Naive thymus-derived CD4-positive, alpha-beta T cell (primary cell): Measurements from ENCODE around the gene INPP5J. TPM values are rescaled to one million over a fixed set of nuclear protein-coding genes. Genes with fewer than 3 reads are reported as not detected.

ENCODE experiments used
- ATAC-seq: fragments of 150-1000 bp; cut with Tn5 transposase; 2 replicates; pipeline ENCODE4 v1.10.0; 2021; ENCODE audit warnings: mild to moderate bottlenecking, moderate library complexity
- CTCF ChIA-PET: fragments of 350-600 bp; sonication (Branson Sonifier 250); formaldehyde crosslinking; loops from one replicate; lab custom pipeline; 2021; ENCODE audit warnings: antibody characterized with exemption; lab: Charles Lee
- POLR2A ChIA-PET: fragments of 350-600 bp; sonication (Branson Sonifier 250); formaldehyde crosslinking; loops from one replicate; lab custom pipeline; 2021; ENCODE audit warnings: antibody characterized with exemption, inconsistent platforms; lab: Charles Lee
- DNase-seq, 9 donors: peaks; one replicate each; pipeline versions ENCODE4 v3.0.0 to v3.0.0-alpha.2; 2020 to 2022; ENCODE audit warnings: mixed read lengths in 1 of 9
- H3K27ac ChIP-seq: one replicate; pipeline ENCODE4 v1.7.0; 2013; ENCODE audit warnings: mild to moderate bottlenecking, low read depth, low read length, moderate library complexity
- H3K27me3 ChIP-seq, 2 donors: one replicate each; pipeline ENCODE4 v1.7.0; 2013; ENCODE audit warnings: low read length in 2 of 2, mild to moderate bottlenecking in 2 of 2, moderate library complexity in 2 of 2; ENCODE audit not compliant: control insufficient read depth in 2 of 2, insufficient read depth in 2 of 2
- H3K36me3 ChIP-seq, 3 experiments: 1 replicate in 2 of 3; 2 replicates in 1 of 3; pipeline ENCODE4 v1.7.0; 2013; ENCODE audit warnings: low read length in 3 of 3, mild to moderate bottlenecking in 3 of 3, moderate library complexity in 1 of 3; ENCODE audit not compliant: insufficient read depth in 3 of 3, control insufficient read depth in 2 of 3
- H3K4me1 ChIP-seq, 2 donors: one replicate each; pipeline ENCODE4 v1.7.0; 2013; ENCODE audit warnings: low read length in 2 of 2, mild to moderate bottlenecking in 2 of 2, moderate library complexity in 1 of 2; ENCODE audit not compliant: control insufficient read depth in 2 of 2, insufficient read depth in 2 of 2
- H3K4me3 ChIP-seq: 2 replicates; pipeline ENCODE4 v1.7.0; 2013; ENCODE audit warnings: mild to moderate bottlenecking, low read length
- H3K9me3 ChIP-seq, 3 experiments: 1 replicate in 2 of 3; 2 replicates in 1 of 3; pipeline ENCODE4 v1.7.0; 2013; ENCODE audit warnings: low read length in 3 of 3; ENCODE audit not compliant: control insufficient read depth in 2 of 3
- H3K27ac Mint-ChIP-seq, 9 donors: one replicate each; pipeline ENCODE4 v1.8.0; 2020 to 2022; ENCODE audit warnings: mixed read lengths in 9 of 9, mild to moderate bottlenecking in 8 of 9, moderate library complexity in 5 of 9, inconsistent platforms in 2 of 9
- H3K27me3 Mint-ChIP-seq, 5 donors: one replicate each; pipeline ENCODE4 v1.8.0; 2021 to 2022; ENCODE audit warnings: mixed read lengths in 5 of 5, mild to moderate bottlenecking in 1 of 5
- H3K36me3 Mint-ChIP-seq, 5 donors: one replicate each; pipeline ENCODE4 v1.8.0; 2020 to 2022; ENCODE audit warnings: mixed read lengths in 5 of 5, mild to moderate bottlenecking in 3 of 5, inconsistent platforms in 1 of 5
- H3K4me1 Mint-ChIP-seq, 7 donors: one replicate each; pipeline ENCODE4 v1.8.0; 2020 to 2022; ENCODE audit warnings: mixed read lengths in 7 of 7, mild to moderate bottlenecking in 3 of 7, inconsistent platforms in 1 of 7
- H3K4me3 Mint-ChIP-seq, 10 donors: one replicate each; pipeline ENCODE4 v1.8.0; 2020 to 2022; ENCODE audit warnings: mild to moderate bottlenecking in 10 of 10, mixed read lengths in 10 of 10, moderate library complexity in 6 of 10, inconsistent platforms in 2 of 10
- H3K9me3 Mint-ChIP-seq, 11 donors: one replicate each; pipeline ENCODE4 v1.8.0; 2020 to 2022; ENCODE audit warnings: mixed read lengths in 11 of 11, mild to moderate bottlenecking in 4 of 11, inconsistent platforms in 1 of 11, moderate library complexity in 1 of 11
- intact Hi-C, 2 donors: fragments of 100-400 bp; cut with micrococcal nuclease; formaldehyde crosslinking; loops; one replicate each; pipeline ENCODE4 v1.15.1; 2023
- polyA plus RNA-seq, 2 donors: library from polyadenylated mRNA; unstranded; fragments of 300-500 nt; fragmentation: Illumina TruSeq; gene quantifications; one replicate each; pipeline ENCODE4 v1.2.3, GENCODE V29; 2021
- total RNA-seq, 6 experiments: library from RNA in 5 of 6; stranded (reverse) in 5 of 6; gene quantifications; 1 replicate in 5 of 6; 2 replicates in 1 of 6; pipeline ENCODE4 v1.2.3 and lab custom pipeline; 2021 to 2026

INPP5J gene
- total and polyA plus RNA-seq, 7 experiments from 2014 or later: 0.24 to 0.81 (median 0.51) TPM; not detected in 3

GRCh38 chr22:31079095-31079642, 43.6 kb upstream of the INPP5J start:
- Histone ChIP-seq H3K36me3 (no peaks in the 10 kb centered on the region), H3K4me1 (peaks cover 11 to 37% of the 10 kb centered on the region in 2 donors), H3K27ac (no peak overlapping the region), H3K27me3 (no peaks in the 10 kb centered on the region), H3K4me3 (no peak overlapping the region), H3K9me3 (no peaks in the 10 kb centered on the region)
- Mint-ChIP-seq H3K27me3 (no peaks in the 10 kb centered on the region), H3K36me3 (no peaks in the 10 kb centered on the region), H3K4me1 (peaks cover 24 to 36% (median 31%) of the 10 kb centered on the region in 7 donors), H3K4me3 (peak overlapping the region in 4 of 10 donors; percentile 6 to 22 (median 12)), H3K27ac (peak overlapping the region in 3 of 9 donors; percentile 22 to 79 (median 72)), H3K9me3 (no peaks in the 10 kb centered on the region)
- ATAC-seq: no peak
- POLR2A ChIA-PET: no interaction called here
- intact Hi-C loops: no loop called here
- DNase-seq: no peak
- CTCF ChIA-PET: no interaction called here

- Histone ChIP-seq H3K27me3 (no peaks in the 10 kb centered on the region), H3K9me3 (no peaks in the 10 kb centered on the region), H3K36me3 (peaks cover 0 to 3% (median 0%) of the 10 kb centered on the region in 3 experiments), H3K4me1 (peaks cover 13 to 39% of the 10 kb centered on the region in 2 donors), H3K4me3 (peak overlapping the region; percentile 84), H3K27ac (peak overlapping the region; percentile 43)
- Mint-ChIP-seq H3K27me3 (no peaks in the 10 kb centered on the region), H3K4me3 (peak overlapping the region; percentile 83 to 93 (median 88)), H3K4me1 (peaks cover 26 to 41% (median 36%) of the 10 kb centered on the region in 7 donors), H3K27ac (peak overlapping the region in 7 of 9 donors; percentile 13 to 78 (median 70)), H3K9me3 (no peaks in the 10 kb centered on the region), H3K36me3 (no peaks in the 10 kb centered on the region)
- CTCF ChIA-PET: interaction anchor here (0.6 to 6.9 kb wide), 5 partner anchors 86 to 317 kb away, joined by 3 to 33 read pairs (median 3); partner anchors contain the start of genes MORC2 and TUG1
- no peak for ATAC-seq
- DNase-seq: no peak
- POLR2A ChIA-PET: interaction anchor here (1.2 to 5.3 kb wide), 5 partner anchors 27 to 141 kb away, joined by 3 to 31 read pairs (median 8); partner anchors contain the start of genes MORC2, SELENOM and TUG1
- intact Hi-C loops: loop anchor here (5.0 to 10.0 kb wide), 5 partner anchors 132 to 793 kb away; partner anchors contain the start of genes CASTOR1 (in 1 of the 2), DEPDC5 (in 1 of the 2), LIMK2 (in 1 of the 2) and PIK3IP1 (in 1 of the 2)
Measured at GRCh38 chr22:31080164-31080847, 42.5 kb upstream of the INPP5J start.

- peaks cover 0 to 3% (median 0%) of the 10 kb centered on the region in 3 experiments for H3K36me3 ChIP-seq
- DNase-seq (peak; percentile 75 to 90 (median 84)), ATAC-seq (peak; percentile 83)
- ChIA-PET CTCF (interaction anchor here (0.6 to 6.9 kb wide), 6 partner anchors 11 to 597 kb away, joined by 3 to 33 read pairs (median 4); partner anchors contain the start of genes MORC2 and TUG1), POLR2A (interaction anchor here (0.6 to 5.3 kb wide), 9 partner anchors 26 to 446 kb away, joined by 3 to 31 read pairs (median 5); partner anchors contain the start of genes MORC2, PIK3IP1, SELENOM and TUG1)
- peaks cover 13 to 39% of the 10 kb centered on the region in 2 donors for H3K4me1 ChIP-seq
- peak within 1 kb of the TSS; percentile 83 to 93 (median 88) for H3K4me3 Mint-ChIP-seq
- peak within 1 kb of the TSS; percentile 43 for H3K27ac ChIP-seq
- no peaks in the 10 kb centered on the region for H3K9me3 ChIP-seq
- no peaks in the 10 kb centered on the region for H3K36me3 Mint-ChIP-seq
- no peaks in the 10 kb centered on the region for H3K27me3 Mint-ChIP-seq
- no peaks in the 10 kb centered on the region for H3K27me3 ChIP-seq
- peak within 1 kb of the TSS in 8 of 9 donors; percentile 35 to 78 (median 68) for H3K27ac Mint-ChIP-seq
- intact Hi-C loops: loop anchor here (1.0 to 10.0 kb wide), 6 partner anchors 112 to 794 kb away; partner anchors contain the start of genes CASTOR1 (in 1 of the 2), DEPDC5 (in 1 of the 2), LIMK2 (in 1 of the 2) and PIK3IP1 (in 1 of the 2)
- peaks cover 26 to 43% (median 38%) of the 10 kb centered on the region in 7 donors for H3K4me1 Mint-ChIP-seq
- no peaks in the 10 kb centered on the region for H3K9me3 Mint-ChIP-seq
- H3K4me3 ChIP-seq: peak within 1 kb of the TSS; percentile 84
Measured at GRCh38 chr22:31080848-31081649, 41.7 kb upstream of the INPP5J start, which contains the start of gene SMTN. Gene SMTN (plus strand): TSS chr22:31081318. CDS start chr22:31083259, 1,941 bp downstream.

- H3K36me3 ChIP-seq: peaks cover 0 to 3% (median 0%) of the 10 kb centered on the region in 3 experiments
- H3K4me3 ChIP-seq: peak overlapping the region; percentile 84
- H3K4me1 ChIP-seq: peaks cover 13 to 39% of the 10 kb centered on the region in 2 donors
- DNase-seq (no peak), ATAC-seq (no peak)
- H3K4me1 Mint-ChIP-seq: peaks cover 26 to 43% (median 38%) of the 10 kb centered on the region in 7 donors
- H3K36me3 Mint-ChIP-seq: no peaks in the 10 kb centered on the region
- H3K4me3 Mint-ChIP-seq: peak overlapping the region; percentile 33 to 93 (median 88)
- no peaks in the 10 kb centered on the region for H3K9me3 Mint-ChIP-seq
- ChIA-PET CTCF (interaction anchor here (0.6 to 8.1 kb wide), 7 partner anchors 10 to 598 kb away, joined by 3 to 59 read pairs (median 7); no protein-coding TSS in a partner anchor), POLR2A (interaction anchor here (0.9 to 5.3 kb wide), 7 partner anchors 113 to 210 kb away, joined by 3 to 31 read pairs (median 5); partner anchors contain the start of genes MORC2, PIK3IP1 and TUG1)
- H3K27ac Mint-ChIP-seq: peak overlapping the region in 6 of 9 donors; percentile 30 to 78 (median 53)
- intact Hi-C loops: loop anchor here (1.0 to 10.0 kb wide), 7 partner anchors 113 to 795 kb away; partner anchors contain the start of genes CASTOR1 (in 1 of the 2), DEPDC5 (in 1 of the 2), LIMK2 (in 1 of the 2) and PIK3IP1 (in 1 of the 2)
- no peaks in the 10 kb centered on the region for H3K27me3 ChIP-seq
- no peak overlapping the region for H3K27ac ChIP-seq
- no peaks in the 10 kb centered on the region for H3K9me3 ChIP-seq
- H3K27me3 Mint-ChIP-seq: no peaks in the 10 kb centered on the region
Measured at GRCh38 chr22:31081963-31082605, 40.7 kb upstream of the INPP5J start.

GRCh38 chr22:31082606-31083376, 40.0 kb upstream of the INPP5J start:
- intact Hi-C loops: loop anchor here (1.0 to 10.0 kb wide), 6 partner anchors 130 to 795 kb away; partner anchors contain the start of genes CASTOR1 (in 1 of the 2), DEPDC5 (in 1 of the 2), LIMK2 (in 1 of the 2) and PIK3IP1 (in 1 of the 2)
- H3K4me1 Mint-ChIP-seq: peaks cover 26 to 43% (median 38%) of the 10 kb centered on the region in 7 donors
- ChIA-PET CTCF (interaction anchor here (0.6 to 8.1 kb wide), 10 partner anchors 9 to 336 kb away, joined by 3 to 59 read pairs (median 6); no protein-coding TSS in a partner anchor), POLR2A (interaction anchor here (0.8 to 5.3 kb wide), 9 partner anchors 25 to 209 kb away, joined by 3 to 31 read pairs (median 6); partner anchors contain the start of genes MORC2, PIK3IP1, SELENOM and TUG1)
- H3K4me3 Mint-ChIP-seq: peak overlapping the region; percentile 33 to 93 (median 88)
- no peaks in the 10 kb centered on the region for H3K36me3 Mint-ChIP-seq
- peak overlapping the region in 5 of 9 donors; percentile 35 to 70 (median 48) for H3K27ac Mint-ChIP-seq
- Histone ChIP-seq H3K4me3 (no peak overlapping the region), H3K27ac (no peak overlapping the region), H3K36me3 (peaks cover 0 to 3% (median 0%) of the 10 kb centered on the region in 3 experiments), H3K9me3 (no peaks in the 10 kb centered on the region), H3K27me3 (no peaks in the 10 kb centered on the region), H3K4me1 (peaks cover 13 to 39% of the 10 kb centered on the region in 2 donors)
- H3K27me3 Mint-ChIP-seq: no peaks in the 10 kb centered on the region
- ATAC-seq: no peak
- DNase-seq: peak in 8 of 9 donors; percentile 42 to 63 (median 54)
- no peaks in the 10 kb centered on the region for H3K9me3 Mint-ChIP-seq
